Heart right ventricle (tissue), 16 donors: ENCODE results near the gene TTLL8. TPM values are rescaled to one million over a fixed set of nuclear protein-coding genes. Genes with fewer than 3 reads are reported as not detected.

ENCODE experiments used
- ATAC-seq, 8 donors: fragments of 200-7000 bp; cut with Tn5 transposase; one replicate each; pipeline ENCODE4 v1.9.1; 2020; ENCODE audit warnings: mild to moderate bottlenecking in 8 of 8, moderate library complexity in 8 of 8, moderate number of reproducible peaks in 1 of 8
- DNase-seq, 2 donors: peaks; one replicate each; pipeline ENCODE4 v3.0.0-alpha.2; 2020
- H3K27ac ChIP-seq, 10 donors: fragments of 200-600 bp; sonication (generic) in 2 of 10; one replicate each; pipeline versions ENCODE4 v1.5.0 to v1.8.0; 2020 to 2022; ENCODE audit warnings: mild to moderate bottlenecking in 3 of 10
- H3K27me3 ChIP-seq, 7 donors: fragments of 200-600 bp; one replicate each; pipeline ENCODE4 v1.8.0; 2021 to 2022; ENCODE audit warnings: mild to moderate bottlenecking in 2 of 7
- H3K36me3 ChIP-seq, 9 donors: fragments of 200-600 bp; sonication (generic) in 1 of 9; one replicate each; pipeline versions ENCODE4 v1.5.0 to v1.8.0; 2020 to 2022; ENCODE audit warnings: mild to moderate bottlenecking in 2 of 9
- H3K4me1 ChIP-seq, 9 donors: fragments of 200-600 bp; sonication (generic) in 1 of 9; one replicate each; pipeline versions ENCODE4 v1.5.0 to v1.8.0; 2020 to 2022; ENCODE audit warnings: mild to moderate bottlenecking in 4 of 9
- H3K4me3 ChIP-seq, 10 donors: fragments of 200-600 bp; sonication (generic) in 2 of 10; one replicate each; pipeline versions ENCODE4 v1.5.0 to v1.8.0; 2020 to 2022; ENCODE audit warnings: mild to moderate bottlenecking in 7 of 10, moderate library complexity in 2 of 10
- H3K9me3 ChIP-seq, 11 donors: fragments of 200-600 bp in 10 of 11; sonication (generic) in 2 of 11; one replicate each; pipeline versions ENCODE4 v1.5.0 to v1.8.0; 2013 to 2022; ENCODE audit warnings: mild to moderate bottlenecking in 2 of 11, control low read depth in 1 of 11, moderate library complexity in 1 of 11
- WGBS, 2 donors: extraction: QIAGEN DNeasy Blood & Tissue Kit; methylation state at CpG; one replicate each; pipeline ENCODE4 v1.1.7; 2013; ENCODE audit warnings: inconsistent platforms in 1 of 2; 5-methylcytosine and 5-hydroxymethylcytosine counted together
- intact Hi-C, 10 donors: fragments of 100-400 bp; cut with DNase I; formaldehyde crosslinking; loops; one replicate each; pipeline versions ENCODE4 v1.11.1 to v1.14.2; 2022
- polyA plus RNA-seq, 2 donors: library from polyadenylated mRNA; stranded (reverse); fragments of 200-250 nt; gene quantifications; one replicate each; pipeline ENCODE4 v1.2.3, GENCODE V29; 2013
- total RNA-seq, 10 donors: library from RNA; stranded (reverse); fragmentation: NEBNext Ultra II Directional in 3 of 10; extraction: Animal tissue kit (Norgen Biotek cat#: 25700) in 3 of 10; gene quantifications; one replicate each; pipeline versions ENCODE4 v1.2.1 to v1.2.4, GENCODE V29; 2021 to 2023
- TF ChIP-seq, protein P1 (sequence below), 9 donors: fragments of 200-600 bp; sonication (generic) in 2 of 9; IDR thresholded peaks; one replicate each; pipeline versions ENCODE4 v1.5.0 to v1.8.0; 2021 to 2022; ENCODE audit warnings: antibody characterized with exemption in 9 of 9, mild to moderate bottlenecking in 5 of 9, moderate library complexity in 1 of 9
- donor health status: Arrhythmogenic right ventricular cardiomyopathy.
- donor health status: ischemic (EF 13 %, LVEDD 7.1; RV severe dilation, severe dysfunction).
- donor health status: healthy with polysubstance abuse.
- donor health status: DM: no; HTN: yes; CAD: no.
- donor health status: DM: no; HTN: no; CAD: no.
- donor health status: ischemic (EF 25% LVEDD 6.9; RV normal size, moderate dysfunction).
- donor health status: ischemic (EF 25% LVEDD 5.7; RV mildly dilated, moderate dysfunction).
- donor health status: healthy.
- donor health status: DM: yes; HTN: yes; CAD: no.
- donor health status: Ischemic cardiomyopathy.
- donor health status: ischemic (EF 35%, LVEDD 5.7; RV mildly dilated, moderate dysfunction).
- donor health status: nonischemic (EF 11% LVEDD 7.7; RV severe dilation, severe dysfunction).
- donor health status: DM: yes; HTN: yes; CAD: no.
- donor health status: PGD.
- donor health status: ischemic (EF 29% LVEDD 5.4; RV normal size, mild dysfunction).
- donor health status: nonischemic (EF 23%, LVEDD 6.1; RV moderate dilation, normal function).

The TTLL8 gene
- total and polyA plus RNA-seq, 12 donors = not detected

GRCh38 chr22:50085211-50085972, 27.3 kb upstream of the TTLL8 start, which contains the start of gene MLC1:
TSS of gene MLC1 (minus strand) at chr22:50085426. CDS start at chr22:50084902, 524 bp downstream.
- peaks cover 8 to 77% (median 57%) of the 10 kb centered on the region in 7 donors for H3K27me3 ChIP-seq
- ATAC-seq = no peak
- 52 to 53% methylated on average over 29 of the region's 29 CpGs for WGBS, 2 donors

GRCh38 chr22:50084614-50085021, 26.5 kb upstream of the TTLL8 start:
- intact Hi-C loops = no loop called here
- 60 to 72% methylated on average over 16 of the region's 16 CpGs for WGBS, 2 donors
- H3K27ac ChIP-seq = no peak overlapping the region
- H3K9me3 ChIP-seq = peaks cover 0 to 2% (median 0%) of the 10 kb centered on the region in 11 donors
- peaks cover 8 to 78% (median 57%) of the 10 kb centered on the region in 7 donors for H3K27me3 ChIP-seq
- TF ChIP-seq, protein P1, sequence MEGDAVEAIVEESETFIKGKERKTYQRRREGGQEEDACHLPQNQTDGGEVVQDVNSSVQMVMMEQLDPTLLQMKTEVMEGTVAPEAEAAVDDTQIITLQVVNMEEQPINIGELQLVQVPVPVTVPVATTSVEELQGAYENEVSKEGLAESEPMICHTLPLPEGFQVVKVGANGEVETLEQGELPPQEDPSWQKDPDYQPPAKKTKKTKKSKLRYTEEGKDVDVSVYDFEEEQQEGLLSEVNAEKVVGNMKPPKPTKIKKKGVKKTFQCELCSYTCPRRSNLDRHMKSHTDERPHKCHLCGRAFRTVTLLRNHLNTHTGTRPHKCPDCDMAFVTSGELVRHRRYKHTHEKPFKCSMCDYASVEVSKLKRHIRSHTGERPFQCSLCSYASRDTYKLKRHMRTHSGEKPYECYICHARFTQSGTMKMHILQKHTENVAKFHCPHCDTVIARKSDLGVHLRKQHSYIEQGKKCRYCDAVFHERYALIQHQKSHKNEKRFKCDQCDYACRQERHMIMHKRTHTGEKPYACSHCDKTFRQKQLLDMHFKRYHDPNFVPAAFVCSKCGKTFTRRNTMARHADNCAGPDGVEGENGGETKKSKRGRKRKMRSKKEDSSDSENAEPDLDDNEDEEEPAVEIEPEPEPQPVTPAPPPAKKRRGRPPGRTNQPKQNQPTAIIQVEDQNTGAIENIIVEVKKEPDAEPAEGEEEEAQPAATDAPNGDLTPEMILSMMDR (IDR thresholded peaks at IDR 0.05) = no peak
- ATAC-seq (no peak), DNase-seq (no peak)
- H3K4me3 ChIP-seq = no peak overlapping the region
- H3K36me3 ChIP-seq = no peaks in the 10 kb centered on the region
- peaks cover 0 to 7% (median 0%) of the 10 kb centered on the region in 9 donors for H3K4me1 ChIP-seq

More at GRCh38 chr22:50085211-50085972, 27.3 kb upstream of the TTLL8 start, which contains the start of gene MLC1:
- peaks cover 0 to 7% (median 0%) of the 10 kb centered on the region in 11 donors for H3K9me3 ChIP-seq
- H3K36me3 ChIP-seq = no peaks in the 10 kb centered on the region
- H3K27ac ChIP-seq = peak within 1 kb of the TSS in 1 of 10 donors; percentile 10
- intact Hi-C loops = no loop called here
- no peak for DNase-seq
- TF ChIP-seq, protein P1 (IDR thresholded peaks at IDR 0.05) = no peak
- H3K4me3 ChIP-seq = peak within 1 kb of the TSS in 2 of 10 donors; percentile 4 to 23
- H3K4me1 ChIP-seq = peaks cover 0 to 7% (median 0%) of the 10 kb centered on the region in 9 donors

- peak in 1 of 8 donors; percentile 23 for ATAC-seq
- H3K4me3 ChIP-seq = no peak overlapping the region
- TF ChIP-seq, protein P1 (IDR thresholded peaks at IDR 0.05) = no peak
- H3K27ac ChIP-seq = no peak overlapping the region
- H3K9me3 ChIP-seq = no peaks in the 10 kb centered on the region
- intact Hi-C loops = no loop called here
- no peaks in the 10 kb centered on the region for H3K36me3 ChIP-seq
- DNase-seq = no peak
- peaks cover 0 to 7% (median 0%) of the 10 kb centered on the region in 9 donors for H3K4me1 ChIP-seq
- 69 to 77% methylated on average over 10 of the region's 10 CpGs for WGBS, 2 donors
- peaks cover 8 to 76% (median 54%) of the 10 kb centered on the region in 7 donors for H3K27me3 ChIP-seq
Observed at GRCh38 chr22:50084080-50084477, 26.0 kb upstream of the TTLL8 start.

DNA sequence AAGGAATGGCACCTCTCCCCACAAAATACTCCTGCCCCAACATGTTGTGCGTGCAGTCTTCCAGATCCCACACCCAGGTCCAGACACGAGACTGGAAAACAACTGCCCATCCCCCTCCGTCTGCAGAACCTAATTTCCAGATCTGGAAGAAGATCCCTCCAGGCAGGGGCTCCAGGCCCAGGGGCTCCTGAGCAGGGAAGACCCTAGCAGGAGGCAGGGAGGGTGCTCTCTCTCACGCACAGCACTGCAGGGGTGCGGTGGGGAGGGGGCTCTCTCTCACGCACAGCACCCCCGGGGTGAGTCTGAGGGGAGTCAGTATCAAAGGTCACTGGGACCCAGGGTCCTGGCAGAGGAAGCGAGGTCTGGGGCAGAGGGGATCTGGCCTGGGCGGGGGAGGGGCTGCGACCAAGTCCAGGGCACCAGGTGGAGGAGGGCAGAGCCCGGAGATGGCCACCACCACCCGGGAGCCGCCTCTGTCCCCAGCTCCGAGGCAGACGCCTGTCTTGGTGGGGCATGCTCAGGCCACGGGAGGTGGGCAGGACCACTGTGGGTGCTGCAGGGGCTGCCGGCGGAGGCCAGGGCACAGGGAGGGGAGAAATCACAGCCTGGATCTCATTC, 25.5 kb upstream of the TTLL8 start:
- 73 to 77% methylated on average over 18 of the region's 18 CpGs for WGBS, 2 donors
- Histone ChIP-seq H3K4me3 (no peak overlapping the region), H3K9me3 (no peaks in the 10 kb centered on the region), H3K36me3 (no peaks in the 10 kb centered on the region), H3K27me3 (peaks cover 8 to 76% (median 50%) of the 10 kb centered on the region in 7 donors), H3K27ac (no peak overlapping the region), H3K4me1 (peaks cover 0 to 7% (median 0%) of the 10 kb centered on the region in 9 donors)
- intact Hi-C loops = no loop called here
- TF ChIP-seq, protein P1 (IDR thresholded peaks at IDR 0.05) = no peak
- no peak for DNase-seq
- no peak for ATAC-seq
